H9 (cell line): ENCODE data around the gene PGGHG. TPM values are rescaled to one million over a fixed set of nuclear protein-coding genes. Genes with fewer than 3 reads are reported as not detected.

Experiments used
- DNase-seq: peaks from one replicate; pipeline ENCODE4 v3.0.0-alpha.2; 2017
- H2AFZ ChIP-seq: one replicate; pipeline ENCODE4 v1.6.1; 2013; ENCODE audit warnings: mild to moderate bottlenecking, low read length, control low read depth, moderate library complexity
- H2AK5ac ChIP-seq: 2 replicates; pipeline ENCODE4 v1.6.1; 2013; ENCODE audit warnings: low read length, control low read depth, mixed read lengths; ENCODE audit not compliant: insufficient read length
- H2BK120ac ChIP-seq: one replicate; pipeline ENCODE4 v1.6.1; 2013; ENCODE audit warnings: low read depth, mild to moderate bottlenecking, low read length, control low read depth, inconsistent platforms; ENCODE audit not compliant: poor library complexity, severe bottlenecking
- H2BK12ac ChIP-seq: 2 replicates; pipeline ENCODE4 v1.6.1; 2013; ENCODE audit warnings: low read length, control low read depth, mixed read lengths, low read depth; ENCODE audit not compliant: insufficient read length
- H2BK15ac ChIP-seq: 2 replicates; pipeline ENCODE4 v1.6.1; 2013; ENCODE audit warnings: low read depth, low read length, control low read depth
- H2BK20ac ChIP-seq: one replicate; pipeline ENCODE4 v1.6.1; 2013; ENCODE audit warnings: low read depth, mild to moderate bottlenecking, low read length, control low read depth, inconsistent platforms; ENCODE audit not compliant: poor library complexity, severe bottlenecking
- H2BK5ac ChIP-seq: 2 replicates; pipeline ENCODE4 v1.6.1; 2013; ENCODE audit warnings: low read length, control low read depth, mixed read lengths; ENCODE audit not compliant: insufficient read length
- H3K14ac ChIP-seq: 2 replicates; pipeline ENCODE4 v1.6.1; 2013; ENCODE audit warnings: low read length, control low read depth; ENCODE audit not compliant: insufficient read depth
- H3K18ac ChIP-seq: 2 replicates; pipeline ENCODE4 v1.6.1; 2013; ENCODE audit warnings: low read depth, mild to moderate bottlenecking, mixed read lengths, low read length, control low read depth; ENCODE audit not compliant: insufficient read length
- H3K23ac ChIP-seq: 2 replicates; pipeline ENCODE4 v1.6.1; 2013; ENCODE audit warnings: low read length, control low read depth, mixed read lengths, low read depth; ENCODE audit not compliant: insufficient read length
- H3K23me2 ChIP-seq: 2 replicates; pipeline ENCODE4 v1.6.1; 2013; ENCODE audit warnings: low read depth, mild to moderate bottlenecking, mixed read lengths, low read length, control low read depth; ENCODE audit not compliant: insufficient read length, poor library complexity, severe bottlenecking
- H3K27ac ChIP-seq: 2 replicates; pipeline ENCODE4 v1.5.1; 2013; ENCODE audit warnings: low read length, control low read depth, mixed read lengths, low read depth; ENCODE audit not compliant: insufficient read length
- H3K27me3 ChIP-seq: 2 replicates; pipeline ENCODE4 v1.6.1; 2013; ENCODE audit warnings: low read length, control low read depth, inconsistent platforms; ENCODE audit not compliant: insufficient read depth
- H3K4ac ChIP-seq: 2 replicates; pipeline ENCODE4 v1.6.1; 2013; ENCODE audit warnings: low read depth, mild to moderate bottlenecking, control low read depth, inconsistent platforms, low read length, moderate library complexity
- H3K4me1 ChIP-seq: 2 replicates; pipeline ENCODE4 v1.6.1; 2013; ENCODE audit warnings: low read length, control low read depth, inconsistent platforms; ENCODE audit not compliant: insufficient read depth
- H3K4me2 ChIP-seq: 2 replicates; pipeline ENCODE4 v1.6.1; 2013; ENCODE audit warnings: low read length, control low read depth, mixed read lengths; ENCODE audit not compliant: insufficient read length, insufficient read depth
- H3K56ac ChIP-seq: 2 replicates; pipeline ENCODE4 v1.6.1; 2013; ENCODE audit warnings: low read depth, mild to moderate bottlenecking, mixed read lengths, low read length, control low read depth; ENCODE audit not compliant: insufficient read length
- H3K79me1 ChIP-seq: 2 replicates; pipeline ENCODE4 v1.6.1; 2013; ENCODE audit warnings: low read depth, mild to moderate bottlenecking, moderate library complexity, low read length, control low read depth, inconsistent platforms; ENCODE audit not compliant: insufficient read depth, poor library complexity, severe bottlenecking
- H3K79me2 ChIP-seq: 2 replicates; pipeline ENCODE4 v1.6.1; 2013; ENCODE audit warnings: low read length, control low read depth, inconsistent platforms; ENCODE audit not compliant: insufficient read depth
- H3K9ac ChIP-seq: 2 replicates; pipeline ENCODE4 v1.6.1; 2013; ENCODE audit warnings: low read length, control low read depth, mixed read lengths; ENCODE audit not compliant: insufficient read length; ENCODE audit errors: extremely low read depth
- H3K9me3 ChIP-seq: one replicate; pipeline ENCODE4 v1.6.1; 2013; ENCODE audit warnings: low read depth, low read length, inconsistent platforms; ENCODE audit not compliant: control insufficient read depth
- H3T11ph ChIP-seq: one replicate; pipeline ENCODE4 v1.6.1; 2013; ENCODE audit warnings: mild to moderate bottlenecking, low read length, control low read depth, inconsistent platforms
- H4K20me1 ChIP-seq: one replicate; pipeline ENCODE4 v1.6.1; 2013; ENCODE audit not compliant: control insufficient read depth, insufficient read length, insufficient read depth
- H4K5ac ChIP-seq: 2 replicates; pipeline ENCODE4 v1.6.1; 2013; ENCODE audit warnings: low read depth, mild to moderate bottlenecking, mixed read lengths, low read length, control low read depth; ENCODE audit not compliant: insufficient read length
- H4K8ac ChIP-seq: replicated peaks from 2 replicates; pipeline ENCODE4 v1.6.1; 2013; ENCODE audit warnings: low read length, control low read depth, mixed read lengths, low read depth; ENCODE audit not compliant: insufficient read length
- H4K91ac ChIP-seq: 2 replicates; pipeline ENCODE4 v1.6.1; 2013; ENCODE audit warnings: low read depth, mild to moderate bottlenecking, moderate library complexity, mixed read lengths, low read length, control low read depth; ENCODE audit not compliant: insufficient read length
- H3K27ac Mint-ChIP-seq, 3 experiments: 2 replicates in 2 of 3; 3 replicates in 1 of 3; pipeline ENCODE4 v1.8.0; 2020 to 2021; ENCODE audit warnings: mixed read lengths in 3 of 3, mild to moderate bottlenecking in 1 of 3, moderate library complexity in 1 of 3
- H3K27me3 Mint-ChIP-seq: 2 replicates; pipeline ENCODE4 v1.8.0; 2021; ENCODE audit warnings: low read depth, mild to moderate bottlenecking, moderate library complexity, mixed read lengths
- H3K36me3 Mint-ChIP-seq, 3 experiments: 2 replicates in 2 of 3; 3 replicates in 1 of 3; pipeline ENCODE4 v1.8.0; 2020 to 2021; ENCODE audit warnings: low read depth in 3 of 3, mixed read lengths in 3 of 3; ENCODE audit not compliant: insufficient read depth in 1 of 3
- H3K4me1 Mint-ChIP-seq, 2 experiments: 2 replicates each; pipeline ENCODE4 v1.8.0; 2020; ENCODE audit warnings: mixed read lengths in 2 of 2
- H3K4me3 Mint-ChIP-seq, 2 experiments: 2 replicates in 1 of 2; 3 replicates in 1 of 2; pipeline ENCODE4 v1.8.0; 2020 to 2021; ENCODE audit warnings: mild to moderate bottlenecking in 2 of 2, mixed read lengths in 2 of 2, moderate library complexity in 1 of 2
- H3K9me3 Mint-ChIP-seq, 2 experiments: 2 replicates in 1 of 2; 3 replicates in 1 of 2; pipeline ENCODE4 v1.8.0; 2020; ENCODE audit warnings: mild to moderate bottlenecking in 2 of 2, mixed read lengths in 2 of 2, moderate library complexity in 1 of 2
- WGBS: extraction: QIAGEN DNeasy Blood & Tissue Kit; methylation state at CpG from one replicate; pipeline ENCODE4 v1.1.7; 2013; ENCODE audit warnings: missing lambda C conversion rate, low lambda C conversion rate, mixed read lengths; ENCODE audit not compliant: insufficient read length; ENCODE audit errors: extremely low coverage; 5-methylcytosine and 5-hydroxymethylcytosine counted together
- total RNA-seq: library from RNA; stranded (reverse); gene quantifications from 2 replicates; pipeline ENCODE4 v1.2.1, GENCODE V29; 2021
- TF ChIP-seq, protein P1 (sequence below): fragments of 200-600 bp; sonication (generic); conservative IDR thresholded peaks from 3 replicates; pipeline ENCODE4 v1.8.0; 2021; ENCODE audit warnings: antibody characterized with exemption, mild to moderate bottlenecking

Gene PGGHG
- total RNA-seq, 1 experiment from 2014 or later, result 58.3 TPM

DNA sequence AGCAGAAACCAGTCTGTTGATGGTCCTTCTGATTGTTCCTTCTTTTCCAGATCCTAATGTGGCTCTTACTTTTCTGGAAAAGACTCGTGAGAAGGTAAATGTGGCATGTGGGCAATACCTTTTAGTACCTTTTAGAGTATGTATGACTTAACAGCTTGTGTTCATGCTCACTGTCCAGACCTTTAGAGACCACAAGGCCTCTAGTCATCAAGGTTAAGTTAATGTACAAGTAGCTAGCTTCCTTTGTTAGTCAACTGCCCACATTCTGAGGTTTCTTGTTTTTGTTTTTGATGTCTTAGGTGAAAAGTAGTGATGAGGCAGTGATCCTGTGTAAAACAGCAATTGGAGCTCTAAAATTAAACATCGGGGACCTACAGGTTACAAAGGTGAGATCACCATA is 44.5 kb upstream of the PGGHG start:
- Histone ChIP-seq H2BK5ac (no peak overlapping the region), H4K91ac (no peak overlapping the region), H3K18ac (no peak overlapping the region), H3K27ac (no peak overlapping the region), H3T11ph (no peak overlapping the region), H2BK120ac (no peak overlapping the region), H3K27me3 (no peaks in the 10 kb centered on the region), H4K8ac (no peak overlapping the region), H2BK20ac (no peak overlapping the region), H2BK12ac (no peak overlapping the region), H3K23ac (no peak overlapping the region), H3K79me2 (no peaks in the 10 kb centered on the region), H2AK5ac (no peak overlapping the region), H3K4ac (no peak overlapping the region), H3K14ac (no peak overlapping the region), H3K56ac (no peak overlapping the region), H3K4me2 (no peak overlapping the region), H3K79me1 (peaks cover 7% of the 10 kb centered on the region), H4K5ac (no peak overlapping the region), H3K9ac (no peak overlapping the region), H2AFZ (no peak overlapping the region), H3K23me2 (no peaks in the 10 kb centered on the region), H4K20me1 (no peaks in the 10 kb centered on the region), H2BK15ac (no peak overlapping the region), H3K9me3 (no peaks in the 10 kb centered on the region), H3K4me1 (no peaks in the 10 kb centered on the region)
- TF ChIP-seq, protein P1, sequence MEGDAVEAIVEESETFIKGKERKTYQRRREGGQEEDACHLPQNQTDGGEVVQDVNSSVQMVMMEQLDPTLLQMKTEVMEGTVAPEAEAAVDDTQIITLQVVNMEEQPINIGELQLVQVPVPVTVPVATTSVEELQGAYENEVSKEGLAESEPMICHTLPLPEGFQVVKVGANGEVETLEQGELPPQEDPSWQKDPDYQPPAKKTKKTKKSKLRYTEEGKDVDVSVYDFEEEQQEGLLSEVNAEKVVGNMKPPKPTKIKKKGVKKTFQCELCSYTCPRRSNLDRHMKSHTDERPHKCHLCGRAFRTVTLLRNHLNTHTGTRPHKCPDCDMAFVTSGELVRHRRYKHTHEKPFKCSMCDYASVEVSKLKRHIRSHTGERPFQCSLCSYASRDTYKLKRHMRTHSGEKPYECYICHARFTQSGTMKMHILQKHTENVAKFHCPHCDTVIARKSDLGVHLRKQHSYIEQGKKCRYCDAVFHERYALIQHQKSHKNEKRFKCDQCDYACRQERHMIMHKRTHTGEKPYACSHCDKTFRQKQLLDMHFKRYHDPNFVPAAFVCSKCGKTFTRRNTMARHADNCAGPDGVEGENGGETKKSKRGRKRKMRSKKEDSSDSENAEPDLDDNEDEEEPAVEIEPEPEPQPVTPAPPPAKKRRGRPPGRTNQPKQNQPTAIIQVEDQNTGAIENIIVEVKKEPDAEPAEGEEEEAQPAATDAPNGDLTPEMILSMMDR, result no peak
- no peaks in the 10 kb centered on the region for H3K4me1 Mint-ChIP-seq
- no peak overlapping the region for H3K27ac Mint-ChIP-seq
- no peak for DNase-seq
- H3K9me3 Mint-ChIP-seq, result no peaks in the 10 kb centered on the region
- no peak overlapping the region for H3K4me3 Mint-ChIP-seq
- no peaks in the 10 kb centered on the region; the same call in 1 of the 2 replicates for H3K27me3 Mint-ChIP-seq
- no CpG with 5 or more reads among the region's 2 CpGs for WGBS
- peaks cover 52 to 90% (median 68%) of the 10 kb centered on the region in 3 experiments; a peak in 6 of 7 replicates for H3K36me3 Mint-ChIP-seq
